Liver (tissue), 3 donors: ENCODE measurements around the gene HCRTR1.
A peak's percentile ranks its signal among the peaks of the same experiment; 100 is the strongest.

ENCODE experiments used
- EGR1 ChIP-seq, 2 donors: IDR thresholded peaks; 2 replicates each; pipeline ENCODE4 v1.6.1; 2016 to 2018; ENCODE audit warnings: antibody characterized with exemption in 2 of 2, low read depth in 2 of 2
- FOXA1 ChIP-seq: IDR thresholded peaks from 2 replicates; pipeline ENCODE4 v1.6.1; 2016; ENCODE audit warnings: antibody characterized with exemption
- JUND ChIP-seq, 2 donors: IDR thresholded peaks; 2 replicates each; pipeline ENCODE4 v1.6.1; 2016; ENCODE audit warnings: antibody characterized with exemption in 2 of 2
- NR2F2 ChIP-seq: IDR thresholded peaks from 2 replicates; pipeline ENCODE4 v1.6.1; 2016; ENCODE audit warnings: antibody characterized with exemption
- RAD21 ChIP-seq, 2 donors: IDR thresholded peaks; 2 replicates each; pipeline ENCODE4 v1.6.1; 2016; ENCODE audit warnings: antibody characterized with exemption in 2 of 2, mild to moderate bottlenecking in 2 of 2
- RXRA ChIP-seq, 2 donors: IDR thresholded peaks; 2 replicates each; pipeline ENCODE4 v1.6.1; 2017 to 2018; ENCODE audit warnings: antibody characterized with exemption in 2 of 2, mild to moderate bottlenecking in 1 of 2
- SP1 ChIP-seq: IDR thresholded peaks from 2 replicates; pipeline ENCODE4 v1.6.1; 2018; ENCODE audit warnings: antibody characterized with exemption, mild to moderate bottlenecking
- TAF1 ChIP-seq: conservative IDR thresholded peaks from 2 replicates; pipeline ENCODE4 v1.6.1; 2016; ENCODE audit warnings: antibody characterized with exemption, mild to moderate bottlenecking
- YY1 ChIP-seq: IDR thresholded peaks from 2 replicates; pipeline ENCODE4 v1.6.1; 2016; ENCODE audit warnings: antibody characterized with exemption, mild to moderate bottlenecking
- TF ChIP-seq, protein P1 (sequence below): fragments of 150-350 bp; IDR thresholded peaks from 2 replicates; pipeline ENCODE4 v1.5.1; 2017; ENCODE audit warnings: improper control_type of control experiment, low read depth, low read length; ENCODE audit not compliant: missing input control
- TF ChIP-seq, protein P2 (sequence below): IDR thresholded peaks from 2 replicates; pipeline ENCODE4 v1.6.1; 2016; ENCODE audit warnings: antibody characterized with exemption
- TF ChIP-seq, protein P3 (sequence below): IDR thresholded peaks from 2 replicates; pipeline ENCODE4 v1.6.1; 2016; ENCODE audit warnings: antibody characterized with exemption, mild to moderate bottlenecking
- donor health status: healthy.
- donor health status: healthy.

DNA sequence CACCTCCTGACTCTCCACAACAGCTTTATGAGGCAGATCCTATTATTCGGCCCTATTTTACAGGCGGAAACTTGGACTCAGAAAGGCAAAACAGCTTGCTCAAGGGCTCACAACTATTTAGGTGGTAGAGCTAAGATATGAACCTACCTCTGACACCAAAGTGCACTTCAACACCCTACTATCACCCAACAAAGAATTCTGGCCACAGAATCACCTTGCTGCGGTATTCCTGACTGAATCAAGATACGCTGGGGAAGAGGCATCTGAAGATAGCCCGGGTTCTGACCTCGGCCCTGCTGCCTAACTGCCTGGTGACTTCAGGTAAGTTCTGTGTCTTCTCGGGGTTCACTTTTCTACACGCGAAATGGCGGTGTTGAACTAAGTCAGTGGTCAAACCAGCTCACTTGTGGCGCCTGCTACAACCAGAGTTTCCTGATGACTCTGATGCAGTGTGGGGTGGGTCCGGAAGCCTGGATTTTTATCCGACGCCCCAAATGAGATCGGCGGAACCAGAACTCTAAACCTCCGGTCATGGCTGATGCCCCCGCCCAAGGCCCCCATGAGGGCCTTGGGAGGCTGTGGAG, 26.6 kb downstream of the HCRTR1 start:
- TF ChIP-seq, protein P1, sequence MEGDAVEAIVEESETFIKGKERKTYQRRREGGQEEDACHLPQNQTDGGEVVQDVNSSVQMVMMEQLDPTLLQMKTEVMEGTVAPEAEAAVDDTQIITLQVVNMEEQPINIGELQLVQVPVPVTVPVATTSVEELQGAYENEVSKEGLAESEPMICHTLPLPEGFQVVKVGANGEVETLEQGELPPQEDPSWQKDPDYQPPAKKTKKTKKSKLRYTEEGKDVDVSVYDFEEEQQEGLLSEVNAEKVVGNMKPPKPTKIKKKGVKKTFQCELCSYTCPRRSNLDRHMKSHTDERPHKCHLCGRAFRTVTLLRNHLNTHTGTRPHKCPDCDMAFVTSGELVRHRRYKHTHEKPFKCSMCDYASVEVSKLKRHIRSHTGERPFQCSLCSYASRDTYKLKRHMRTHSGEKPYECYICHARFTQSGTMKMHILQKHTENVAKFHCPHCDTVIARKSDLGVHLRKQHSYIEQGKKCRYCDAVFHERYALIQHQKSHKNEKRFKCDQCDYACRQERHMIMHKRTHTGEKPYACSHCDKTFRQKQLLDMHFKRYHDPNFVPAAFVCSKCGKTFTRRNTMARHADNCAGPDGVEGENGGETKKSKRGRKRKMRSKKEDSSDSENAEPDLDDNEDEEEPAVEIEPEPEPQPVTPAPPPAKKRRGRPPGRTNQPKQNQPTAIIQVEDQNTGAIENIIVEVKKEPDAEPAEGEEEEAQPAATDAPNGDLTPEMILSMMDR: no peak
- TF ChIP-seq SP1 (no peak), RXRA (IDR thresholded peaks at IDR 0.05) (no peak), TAF1 (no peak), JUND (IDR thresholded peaks at IDR 0.05) (peak in 1 of 2 donors; percentile 34), RAD21 (IDR thresholded peaks at IDR 0.05) (no peak), EGR1 (IDR thresholded peaks at IDR 0.05; ENCODE audit: low read depth in 2 of 2) (no peak), NR2F2 (no peak), YY1 (no peak), FOXA1 (no peak)
- TF ChIP-seq, protein P2, sequence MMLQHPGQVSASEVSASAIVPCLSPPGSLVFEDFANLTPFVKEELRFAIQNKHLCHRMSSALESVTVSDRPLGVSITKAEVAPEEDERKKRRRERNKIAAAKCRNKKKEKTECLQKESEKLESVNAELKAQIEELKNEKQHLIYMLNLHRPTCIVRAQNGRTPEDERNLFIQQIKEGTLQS: no peak
- TF ChIP-seq, protein P3, sequence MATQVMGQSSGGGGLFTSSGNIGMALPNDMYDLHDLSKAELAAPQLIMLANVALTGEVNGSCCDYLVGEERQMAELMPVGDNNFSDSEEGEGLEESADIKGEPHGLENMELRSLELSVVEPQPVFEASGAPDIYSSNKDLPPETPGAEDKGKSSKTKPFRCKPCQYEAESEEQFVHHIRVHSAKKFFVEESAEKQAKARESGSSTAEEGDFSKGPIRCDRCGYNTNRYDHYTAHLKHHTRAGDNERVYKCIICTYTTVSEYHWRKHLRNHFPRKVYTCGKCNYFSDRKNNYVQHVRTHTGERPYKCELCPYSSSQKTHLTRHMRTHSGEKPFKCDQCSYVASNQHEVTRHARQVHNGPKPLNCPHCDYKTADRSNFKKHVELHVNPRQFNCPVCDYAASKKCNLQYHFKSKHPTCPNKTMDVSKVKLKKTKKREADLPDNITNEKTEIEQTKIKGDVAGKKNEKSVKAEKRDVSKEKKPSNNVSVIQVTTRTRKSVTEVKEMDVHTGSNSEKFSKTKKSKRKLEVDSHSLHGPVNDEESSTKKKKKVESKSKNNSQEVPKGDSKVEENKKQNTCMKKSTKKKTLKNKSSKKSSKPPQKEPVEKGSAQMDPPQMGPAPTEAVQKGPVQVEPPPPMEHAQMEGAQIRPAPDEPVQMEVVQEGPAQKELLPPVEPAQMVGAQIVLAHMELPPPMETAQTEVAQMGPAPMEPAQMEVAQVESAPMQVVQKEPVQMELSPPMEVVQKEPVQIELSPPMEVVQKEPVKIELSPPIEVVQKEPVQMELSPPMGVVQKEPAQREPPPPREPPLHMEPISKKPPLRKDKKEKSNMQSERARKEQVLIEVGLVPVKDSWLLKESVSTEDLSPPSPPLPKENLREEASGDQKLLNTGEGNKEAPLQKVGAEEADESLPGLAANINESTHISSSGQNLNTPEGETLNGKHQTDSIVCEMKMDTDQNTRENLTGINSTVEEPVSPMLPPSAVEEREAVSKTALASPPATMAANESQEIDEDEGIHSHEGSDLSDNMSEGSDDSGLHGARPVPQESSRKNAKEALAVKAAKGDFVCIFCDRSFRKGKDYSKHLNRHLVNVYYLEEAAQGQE: no peak
